HG03095 (cell line): ENCODE results near the gene OMD.

Experiments
- ATAC-seq: cut with Tn5 transposase; IDR thresholded peaks from one replicate; pipeline ENCODE4 v1.9.1; 2021; ENCODE audit warnings: moderate library complexity; ENCODE audit not compliant: unreplicated experiment

The OMD gene

GRCh38 chr9:92373167-92373566 is 51.1 kb downstream of the OMD start:
- no peak for ATAC-seq

GRCh38 chr9:92369075-92369474 is 55.2 kb downstream of the OMD start:
- ATAC-seq, result no peak
